ENCODE measurements around the gene TSPAN5. TPM values are rescaled to one million over a fixed set of nuclear protein-coding genes. Genes with fewer than 3 reads are reported as not detected.

TSPAN5 gene
- total RNA-seq, 4 donors from 2014 or later: 14.5 to 33.4 (median 17.0) TPM

DNA sequence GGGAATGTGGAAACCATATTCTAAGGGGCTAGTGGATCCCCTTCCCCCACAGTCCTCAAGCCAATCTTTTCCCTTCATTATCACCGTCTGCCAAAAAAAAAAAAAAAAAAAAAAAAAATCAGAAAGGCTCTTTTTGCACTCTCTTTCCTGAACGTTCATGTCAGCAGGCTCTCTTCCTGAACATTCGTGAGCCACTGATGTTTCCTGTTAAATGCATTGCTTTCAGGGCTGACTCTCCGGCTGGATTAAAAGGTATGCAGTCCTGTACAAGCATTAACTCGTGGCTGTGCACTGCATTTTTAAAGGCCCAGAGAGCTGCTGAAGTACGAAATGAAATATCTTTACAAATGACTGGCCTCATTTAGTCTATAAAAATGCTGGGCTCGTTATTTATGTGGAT is 34.0 kb upstream of the TSPAN5 start:
- no peak for DNase-seq (ENCODE audit: low spot score in 2 of 2)
- H3K27me3 ChIP-seq: no peaks in the 10 kb centered on the region
- H3K4me3 ChIP-seq: no peak overlapping the region
- WGBS: 32% methylated on average over 7 of the region's 7 CpGs
- H3K36me3 ChIP-seq: no peaks in the 10 kb centered on the region
- H3K27ac ChIP-seq: no peak overlapping the region
- H3K4me1 ChIP-seq: no peaks in the 10 kb centered on the region
- no peaks in the 10 kb centered on the region for H3K9me3 ChIP-seq
- TF ChIP-seq, protein P1, sequence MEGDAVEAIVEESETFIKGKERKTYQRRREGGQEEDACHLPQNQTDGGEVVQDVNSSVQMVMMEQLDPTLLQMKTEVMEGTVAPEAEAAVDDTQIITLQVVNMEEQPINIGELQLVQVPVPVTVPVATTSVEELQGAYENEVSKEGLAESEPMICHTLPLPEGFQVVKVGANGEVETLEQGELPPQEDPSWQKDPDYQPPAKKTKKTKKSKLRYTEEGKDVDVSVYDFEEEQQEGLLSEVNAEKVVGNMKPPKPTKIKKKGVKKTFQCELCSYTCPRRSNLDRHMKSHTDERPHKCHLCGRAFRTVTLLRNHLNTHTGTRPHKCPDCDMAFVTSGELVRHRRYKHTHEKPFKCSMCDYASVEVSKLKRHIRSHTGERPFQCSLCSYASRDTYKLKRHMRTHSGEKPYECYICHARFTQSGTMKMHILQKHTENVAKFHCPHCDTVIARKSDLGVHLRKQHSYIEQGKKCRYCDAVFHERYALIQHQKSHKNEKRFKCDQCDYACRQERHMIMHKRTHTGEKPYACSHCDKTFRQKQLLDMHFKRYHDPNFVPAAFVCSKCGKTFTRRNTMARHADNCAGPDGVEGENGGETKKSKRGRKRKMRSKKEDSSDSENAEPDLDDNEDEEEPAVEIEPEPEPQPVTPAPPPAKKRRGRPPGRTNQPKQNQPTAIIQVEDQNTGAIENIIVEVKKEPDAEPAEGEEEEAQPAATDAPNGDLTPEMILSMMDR (IDR thresholded peaks at IDR 0.05): no peak

DNA sequence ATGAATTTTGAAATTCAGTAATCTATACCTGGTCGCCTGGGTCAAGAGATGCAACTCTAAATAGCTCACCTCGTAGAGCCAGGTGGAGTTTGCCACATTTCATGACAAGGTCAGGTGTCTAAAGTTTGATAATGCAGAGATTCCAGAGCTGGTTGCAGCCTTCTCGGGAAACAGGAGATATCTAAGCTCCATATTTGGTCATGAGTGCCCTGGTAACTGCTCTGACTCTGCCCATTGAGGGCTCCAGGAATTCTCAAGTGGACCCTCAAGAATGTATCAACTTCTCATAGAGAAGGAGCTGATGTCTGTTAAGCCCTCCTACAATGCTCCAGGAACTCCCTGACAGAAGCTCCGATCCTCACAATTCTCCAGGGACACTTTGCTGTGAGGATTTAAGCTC is 33.2 kb upstream of the TSPAN5 start:
- H3K4me3 ChIP-seq: no peak overlapping the region
- 94% methylated on average over 4 of the region's 4 CpGs for WGBS
- H3K4me1 ChIP-seq: no peaks in the 10 kb centered on the region
- no peaks in the 10 kb centered on the region for H3K27me3 ChIP-seq
- TF ChIP-seq POLR2A (IDR thresholded peaks at IDR 0.05) (no peak), POLR2AphosphoS5 (IDR thresholded peaks at IDR 0.05) (no peak), EP300 (IDR thresholded peaks at IDR 0.05) (no peak)
- TF ChIP-seq, protein P1 (IDR thresholded peaks at IDR 0.05): no peak
- no peaks in the 10 kb centered on the region for H3K9me3 ChIP-seq
- H3K36me3 ChIP-seq: no peaks in the 10 kb centered on the region
- no peak for DNase-seq (ENCODE audit: low spot score in 2 of 2)
- H3K27ac ChIP-seq: no peak overlapping the region

DNA sequence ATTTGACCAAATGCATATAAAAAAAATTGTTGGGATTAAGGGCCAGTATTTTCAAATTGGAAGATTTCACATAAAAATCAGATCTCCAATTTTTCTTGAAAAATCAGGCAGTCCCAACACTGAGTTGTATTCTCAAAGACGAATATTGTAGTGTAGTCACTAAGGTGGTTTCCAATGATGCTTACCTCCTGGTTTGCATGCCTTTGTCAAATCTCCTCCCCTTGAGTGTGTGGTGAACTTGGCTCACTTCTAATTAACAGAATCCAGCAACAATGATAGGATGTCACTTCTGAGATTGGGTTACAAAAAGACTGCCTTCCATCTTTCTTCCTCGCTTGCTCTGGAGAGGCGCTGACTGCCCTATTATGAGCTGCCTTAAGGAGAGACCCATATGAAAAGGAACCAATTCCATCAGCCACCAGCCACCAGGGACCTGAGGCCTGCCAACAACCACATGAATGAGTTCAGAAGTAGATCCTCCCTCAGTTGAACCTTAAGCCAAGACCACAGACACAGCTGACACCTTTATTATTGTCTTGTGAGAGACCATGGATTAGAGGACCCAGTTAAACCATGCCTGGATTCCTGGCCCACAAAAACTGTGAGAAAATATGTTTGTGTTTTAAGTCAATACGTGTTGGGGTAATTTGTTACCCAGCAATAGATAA is 31.2 kb upstream of the TSPAN5 start:
- DNase-seq (ENCODE audit: low spot score in 2 of 2): no peak
- no peaks in the 10 kb centered on the region for H3K36me3 ChIP-seq
- no peaks in the 10 kb centered on the region for H3K27me3 ChIP-seq
- 90% methylated on average over 4 of the region's 4 CpGs for WGBS
- no peak for TF ChIP-seq POLR2A (IDR thresholded peaks at IDR 0.05)
- TF ChIP-seq EP300 (IDR thresholded peaks at IDR 0.05): no peak
- no peak for TF ChIP-seq POLR2AphosphoS5 (IDR thresholded peaks at IDR 0.05)
- TF ChIP-seq, protein P1 (IDR thresholded peaks at IDR 0.05): no peak
- H3K4me3 ChIP-seq: no peak overlapping the region
- H3K9me3 ChIP-seq: no peaks in the 10 kb centered on the region
- H3K27ac ChIP-seq: no peak overlapping the region
- H3K4me1 ChIP-seq: no peaks in the 10 kb centered on the region

DNA sequence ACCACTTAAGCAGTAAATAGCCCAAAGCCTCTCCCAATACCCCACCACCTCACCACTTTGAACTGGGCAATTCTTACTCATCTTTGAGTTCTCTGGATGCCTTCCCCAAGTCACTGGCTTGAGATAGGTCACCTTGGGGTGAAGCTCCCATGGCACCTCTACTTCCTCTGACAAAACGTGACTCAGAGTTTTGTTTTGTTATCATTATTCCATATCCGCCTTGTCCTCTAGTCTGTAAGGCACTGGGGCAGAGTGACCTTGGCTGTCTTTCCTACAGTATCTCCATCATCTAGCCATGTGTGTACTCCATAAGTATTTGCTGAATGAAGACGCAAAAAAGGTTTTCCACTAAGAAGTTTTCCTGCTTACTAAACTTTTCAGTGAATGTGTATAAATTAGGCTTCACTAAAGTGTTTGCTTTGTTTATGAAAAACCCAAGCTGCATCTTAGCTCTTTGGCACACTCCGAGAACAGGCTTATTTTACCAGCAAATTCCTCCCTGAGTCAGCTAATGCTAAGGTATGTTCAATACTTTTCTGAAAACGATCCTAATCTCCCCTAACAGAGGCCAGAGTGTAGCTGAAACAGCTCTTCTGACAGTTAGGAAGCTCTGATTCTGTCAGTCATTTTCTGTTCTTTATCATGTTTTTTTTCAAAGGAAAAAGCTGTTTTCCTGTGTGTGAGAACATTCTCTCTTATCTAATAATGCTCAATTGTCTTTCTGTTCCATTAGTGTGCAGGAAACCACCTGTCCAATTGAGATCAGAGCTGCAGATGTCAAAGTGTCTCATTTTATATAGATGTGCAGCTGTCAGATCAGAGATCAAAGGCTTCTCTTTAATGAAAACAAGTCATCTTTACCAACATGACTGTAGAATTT is 30.2 kb upstream of the TSPAN5 start:
- DNase-seq (ENCODE audit: low spot score in 2 of 2): no peak
- H3K4me1 ChIP-seq: no peaks in the 10 kb centered on the region
- TF ChIP-seq EP300 (IDR thresholded peaks at IDR 0.05) (no peak), POLR2A (IDR thresholded peaks at IDR 0.05) (no peak), POLR2AphosphoS5 (IDR thresholded peaks at IDR 0.05) (no peak)
- TF ChIP-seq, protein P1 (IDR thresholded peaks at IDR 0.05): no peak
- H3K27ac ChIP-seq: no peak overlapping the region
- no peaks in the 10 kb centered on the region for H3K27me3 ChIP-seq
- no peak overlapping the region for H3K4me3 ChIP-seq
- no peaks in the 10 kb centered on the region for H3K9me3 ChIP-seq
- H3K36me3 ChIP-seq: no peaks in the 10 kb centered on the region
- 47% methylated on average over 5 of the region's 5 CpGs for WGBS

DNA sequence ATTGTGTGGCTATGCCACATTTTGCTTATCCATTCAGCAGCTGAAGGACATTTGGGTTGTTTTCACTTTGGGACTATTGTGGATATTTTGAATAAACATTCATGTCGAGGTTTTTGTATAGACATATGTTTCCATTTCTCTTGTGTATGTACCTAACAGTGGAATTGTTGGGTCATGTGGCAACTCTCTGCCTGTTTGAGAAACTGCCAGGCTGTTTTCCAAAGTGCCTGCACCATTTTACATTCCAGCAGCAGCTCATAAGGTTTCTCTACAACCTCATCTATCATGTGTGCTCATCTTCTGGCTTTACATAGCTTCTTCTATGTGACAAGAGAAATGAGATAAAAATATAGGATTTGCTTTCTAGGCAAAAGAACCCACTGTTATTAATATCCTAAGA is 29.5 kb upstream of the TSPAN5 start:
- no peak for TF ChIP-seq POLR2AphosphoS5 (IDR thresholded peaks at IDR 0.05)
- TF ChIP-seq EP300 (IDR thresholded peaks at IDR 0.05): no peak
- TF ChIP-seq, protein P1 (IDR thresholded peaks at IDR 0.05): no peak
- no peak for TF ChIP-seq POLR2A (IDR thresholded peaks at IDR 0.05)
- Histone ChIP-seq H3K27ac (no peak overlapping the region), H3K27me3 (no peaks in the 10 kb centered on the region), H3K9me3 (no peaks in the 10 kb centered on the region), H3K36me3 (no peaks in the 10 kb centered on the region), H3K4me3 (no peak overlapping the region), H3K4me1 (no peaks in the 10 kb centered on the region)
- DNase-seq (ENCODE audit: low spot score in 2 of 2): no peak
- 77% methylated on average over 1 of the region's 1 CpG for WGBS

All from suprapubic skin (tissue), 4 donors.